ENCODE results near the gene TRIL.
A peak's percentile ranks its signal among the peaks of the same experiment; 100 is the strongest.

TRIL gene

GRCh38 chr7:28939844-28940544, 18.1 kb downstream of the TRIL start:
- DNase-seq: no peak

DNA sequence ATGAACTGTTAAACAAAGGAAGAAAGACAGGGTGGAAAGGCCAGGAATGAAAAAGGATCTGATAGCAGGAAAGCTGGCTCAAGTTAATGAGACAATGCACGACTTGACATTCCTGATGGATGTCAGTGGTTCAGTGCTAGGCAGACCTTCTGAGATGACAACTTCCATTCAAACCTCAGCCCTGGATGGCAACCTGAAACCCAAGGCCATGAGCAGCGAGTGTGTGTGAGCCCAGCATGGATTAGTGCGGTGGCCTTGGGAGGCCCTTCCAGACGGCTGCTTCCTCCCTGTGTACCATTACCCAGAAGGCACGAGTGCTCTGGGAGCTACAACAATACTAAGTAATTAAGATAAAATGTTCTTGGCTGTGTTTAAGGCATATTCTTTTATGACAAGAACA, 18.8 kb downstream of the TRIL start:
- DNase-seq: no peak

DNA sequence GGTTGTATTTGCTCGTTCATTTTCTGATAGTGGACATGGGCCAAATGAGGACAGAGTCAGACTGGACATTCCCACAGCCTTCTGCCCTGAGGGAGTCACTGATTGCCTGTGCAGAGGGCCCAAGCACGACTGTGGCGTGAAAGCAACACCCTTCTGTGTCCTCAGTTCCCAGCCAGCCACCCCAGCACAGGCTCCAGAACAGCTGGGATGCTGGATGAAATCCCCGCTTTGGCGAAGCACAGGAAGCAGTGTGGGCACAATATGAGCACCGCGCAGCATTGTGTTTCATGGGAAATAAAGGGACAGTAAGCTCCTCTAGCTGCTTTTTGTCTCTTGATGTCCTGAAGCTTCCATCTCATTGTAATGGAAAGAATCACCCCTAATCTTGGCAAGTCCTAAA, 20.5 kb downstream of the TRIL start:
- no peak for DNase-seq

- no peak for DNase-seq
These were observed 21.0 kb downstream of the TRIL start for GRCh38 chr7:28937103-28937502.

- no peak for DNase-seq
These were observed 24.2 kb downstream of the TRIL start for GRCh38 chr7:28933846-28934320.

DNA sequence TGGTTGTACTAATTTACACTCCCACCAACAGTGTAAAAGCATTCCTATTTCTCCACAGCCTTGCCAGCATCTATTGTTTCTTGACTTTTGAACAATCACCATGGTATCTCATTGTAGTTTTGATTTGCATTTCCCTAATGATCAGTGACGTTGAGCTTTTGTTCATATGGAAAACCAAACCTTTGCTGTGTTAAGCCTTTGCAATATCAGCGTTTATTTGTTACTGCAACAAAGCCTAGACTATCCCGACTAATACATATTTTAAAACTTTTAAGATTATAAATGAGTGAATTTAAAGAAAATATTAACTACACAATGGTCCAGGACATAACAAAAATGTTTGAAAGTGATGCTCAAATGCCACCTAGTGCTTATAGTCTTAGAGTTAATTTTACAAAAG, 26.6 kb downstream of the TRIL start:
- no peak for DNase-seq

DNA sequence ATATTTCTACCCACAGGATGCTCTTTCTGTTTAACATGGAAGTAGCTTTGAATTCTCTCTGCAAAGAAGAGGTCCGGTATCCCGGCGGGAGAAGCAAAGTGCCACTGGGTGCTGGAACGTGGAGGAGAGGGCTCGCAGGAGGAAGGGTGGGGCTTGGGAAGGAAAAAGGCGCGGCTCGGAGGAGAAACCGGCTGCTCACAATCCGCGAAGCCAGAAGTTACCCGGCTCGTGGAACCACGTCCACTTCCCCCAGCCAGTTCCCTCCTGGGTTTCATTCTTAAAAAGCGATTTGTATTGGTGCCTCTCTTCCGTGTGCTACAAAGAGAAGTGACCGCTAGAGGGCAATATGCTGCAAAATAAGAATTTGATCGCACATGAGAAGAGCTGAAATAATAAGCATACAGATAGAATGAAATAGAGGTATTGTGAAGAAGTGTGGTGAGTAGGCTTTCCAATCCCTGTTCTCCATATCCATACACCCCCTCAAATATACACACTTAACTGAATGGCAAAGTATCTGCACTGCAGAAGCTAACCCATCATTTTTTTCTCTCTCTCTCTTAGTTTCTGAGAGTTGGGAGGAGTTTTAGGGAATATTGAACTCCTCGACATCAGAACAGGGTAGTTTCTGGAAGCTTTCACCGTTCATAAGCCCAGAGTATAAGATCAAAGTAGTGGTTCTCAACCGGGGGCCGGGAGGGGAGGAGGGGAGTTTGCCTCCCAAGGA, 31.1 kb downstream of the TRIL start:
- peak; percentile 73 for DNase-seq

DNA sequence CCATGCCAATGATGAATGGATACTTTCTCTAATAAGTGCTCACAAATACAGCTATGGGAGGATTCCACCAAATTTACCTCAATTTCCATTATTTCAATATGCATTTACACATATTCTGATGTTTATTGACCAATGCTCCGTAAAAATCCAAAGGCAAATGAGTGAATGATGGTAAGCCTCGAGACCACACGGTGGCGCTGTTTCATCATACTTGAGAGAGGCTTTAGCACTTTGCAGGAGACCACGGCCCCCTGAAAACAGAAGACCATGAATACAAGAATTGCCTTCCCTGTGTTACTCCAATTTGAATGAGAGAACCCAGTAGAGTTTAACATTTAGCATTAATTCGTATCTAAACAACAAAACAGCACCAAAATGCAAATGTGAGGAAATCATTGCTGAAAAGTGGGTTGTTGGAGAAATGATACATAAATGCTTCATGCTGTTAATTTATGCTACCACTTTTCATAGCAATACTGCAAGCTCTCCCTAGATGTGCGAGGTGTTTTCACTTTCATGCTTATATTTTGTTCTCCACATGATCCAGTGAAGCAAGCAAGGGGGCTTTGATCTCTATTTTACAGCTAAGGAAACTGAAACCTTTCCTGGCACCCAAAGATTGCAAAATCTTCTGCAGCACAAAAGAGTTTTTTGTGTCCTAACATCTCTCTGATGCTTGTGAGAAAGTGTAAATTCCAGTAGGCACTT, 35.4 kb downstream of the TRIL start:
- DNase-seq: peak; percentile 50

- DNase-seq: peak; percentile 25
These were observed 36.3 kb downstream of the TRIL start for GRCh38 chr7:28921822-28922221.

- DNase-seq: no peak
These were observed 37.7 kb downstream of the TRIL start for GRCh38 chr7:28920424-28920823.

GRCh38 chr7:28919510-28919909, 38.6 kb downstream of the TRIL start:
- no peak for DNase-seq

- DNase-seq: no peak
These were observed 49.4 kb downstream of the TRIL start for GRCh38 chr7:28908775-28909174.

GRCh38 chr7:28905464-28905863, 52.7 kb downstream of the TRIL start:
- no peak for DNase-seq

- no peak for DNase-seq
These were observed 53.5 kb downstream of the TRIL start for GRCh38 chr7:28904578-28905048.

DNA sequence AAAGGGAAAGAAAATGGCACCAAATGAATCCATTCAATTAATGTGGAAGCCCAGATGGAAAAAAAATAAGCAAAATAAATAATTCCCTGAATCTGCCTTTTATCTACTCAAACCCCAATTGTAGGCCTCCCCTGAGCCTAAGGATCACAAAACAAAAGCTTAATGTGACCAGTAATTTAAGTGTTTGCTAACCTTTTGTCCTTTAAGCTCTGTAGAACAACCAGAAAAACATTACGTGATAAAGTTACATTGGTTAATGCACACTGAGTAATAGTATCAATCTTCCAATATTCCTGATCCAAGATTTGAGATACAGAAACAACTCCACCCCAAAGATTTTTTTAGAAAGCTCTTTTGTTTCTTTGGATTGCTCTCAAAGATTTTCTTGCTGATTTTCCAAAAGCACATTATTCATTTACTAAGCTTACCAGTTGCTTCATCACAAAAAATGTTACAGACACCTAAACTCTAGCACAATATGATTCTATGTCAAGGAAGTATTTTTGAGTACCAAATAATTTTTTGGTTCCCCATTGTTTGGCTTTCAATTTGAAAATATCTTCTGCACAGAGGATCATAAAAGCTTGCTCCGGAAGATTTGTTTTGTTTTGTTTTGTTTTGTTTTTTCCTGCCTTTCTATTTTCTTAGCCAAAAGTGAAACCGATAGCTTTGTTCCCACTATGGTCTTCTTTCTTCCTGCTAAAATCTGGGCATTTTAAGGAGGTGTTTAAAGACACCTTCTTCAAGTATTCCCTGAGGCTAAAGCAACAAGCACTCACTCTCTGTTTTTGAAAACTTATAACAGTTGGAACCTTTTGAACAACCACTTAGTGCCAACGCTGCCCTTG, 54.2 kb downstream of the TRIL start:
- DNase-seq: no peak
